HG02759 (cell line): ENCODE data around the gene GRIK3.
"Not testable (repeated sequence)": the region's sequence is repeated elsewhere in the genome, so short reads cannot be mapped to it uniquely, and the experiment has no call there.

Experiments used
- ATAC-seq: cut with Tn5 transposase; IDR thresholded peaks from one replicate; pipeline ENCODE4 v1.9.1; 2021; ENCODE audit warnings: mild to moderate bottlenecking, moderate library complexity; ENCODE audit not compliant: unreplicated experiment

The GRIK3 gene

DNA sequence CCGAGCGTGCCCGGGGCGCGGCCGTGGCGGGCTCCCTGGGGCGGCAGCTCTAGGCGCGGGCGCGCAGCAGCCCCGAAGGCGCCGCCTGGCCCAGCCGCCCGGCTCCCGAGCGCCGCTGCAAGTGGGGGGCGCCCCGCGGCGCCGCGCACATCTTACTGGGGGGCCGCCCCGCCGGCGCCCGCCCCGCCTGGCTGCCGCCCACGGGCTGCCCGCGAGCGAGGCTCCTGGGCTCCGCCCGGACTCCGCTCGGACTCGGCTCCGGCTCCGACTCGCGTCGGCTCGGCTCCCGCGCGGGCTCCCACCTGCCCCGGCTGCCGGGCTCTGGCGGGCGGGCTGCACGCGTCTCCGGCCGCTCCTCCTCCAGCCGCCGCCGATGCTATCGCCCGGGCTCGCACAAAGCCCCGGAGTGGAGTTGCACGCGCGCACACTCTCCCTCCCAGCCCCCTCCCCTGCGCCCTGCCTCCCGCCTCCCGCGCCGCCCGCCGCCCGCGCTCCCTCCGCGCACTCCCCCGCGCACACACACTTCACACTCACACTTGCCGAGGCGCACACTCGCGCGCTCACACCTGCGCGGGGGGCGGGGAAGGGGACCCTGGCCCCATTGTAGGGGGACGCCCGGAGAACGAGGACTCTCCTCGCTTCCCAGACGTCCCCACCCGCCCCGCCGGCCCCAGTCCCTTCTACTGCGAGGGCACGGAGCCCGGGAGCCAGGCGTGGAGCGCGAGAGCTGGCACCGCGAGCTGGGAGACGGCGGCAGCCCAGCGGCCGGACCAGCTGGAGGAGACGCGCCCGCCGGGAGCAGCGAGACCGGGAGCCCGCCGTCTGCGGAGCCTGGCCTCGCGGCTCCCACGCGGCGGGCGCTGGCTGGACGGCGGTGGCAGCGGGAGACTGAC is at the start of gene GRIK3:
Gene GRIK3, minus strand, starts transcription at position 395 of the 893 bp plus-strand sequence. CDS start 407 bp downstream, outside the sequence.
- no peak for ATAC-seq

DNA sequence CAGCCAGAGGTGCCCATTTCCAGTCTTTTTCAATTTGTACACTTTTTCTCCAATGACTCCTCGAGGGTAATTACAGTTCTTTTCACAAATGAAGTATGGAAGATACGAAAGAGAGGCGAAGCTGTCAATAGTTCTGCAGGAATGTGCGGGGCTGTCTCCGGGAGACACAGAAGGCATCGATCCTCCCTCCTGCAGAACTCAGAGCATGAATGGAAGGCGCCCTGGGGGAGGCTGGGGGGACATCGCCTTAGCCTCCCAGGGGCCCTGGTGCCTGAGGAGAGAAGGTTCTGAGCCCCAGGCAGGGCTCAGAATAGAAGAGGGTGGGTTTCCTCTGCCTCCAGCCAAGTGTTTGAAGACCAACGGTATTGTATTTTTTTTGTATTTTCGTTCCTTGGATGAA is 49.7 kb upstream of the GRIK3 start:
- ATAC-seq: no peak

DNA sequence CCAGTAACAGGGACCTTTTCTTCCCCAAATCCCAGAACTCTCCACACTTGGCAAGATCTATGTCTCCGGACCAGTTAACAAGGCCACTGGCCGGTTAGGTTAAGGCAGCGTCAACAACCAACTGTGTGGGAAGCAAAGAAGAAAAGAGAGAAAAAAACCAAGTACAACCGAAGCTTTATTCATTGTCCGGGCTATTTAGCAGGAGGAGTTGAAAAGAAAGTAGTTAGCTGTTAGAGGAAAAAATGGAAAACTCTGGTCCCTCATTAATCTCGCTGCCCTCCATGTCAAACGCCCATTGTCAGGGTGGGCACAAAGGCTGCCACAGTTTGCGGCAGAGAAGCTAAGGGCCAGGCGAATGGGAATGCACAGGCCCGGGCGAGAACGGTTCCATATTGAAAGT is 49.3 kb upstream of the GRIK3 start:
- no peak for ATAC-seq

DNA sequence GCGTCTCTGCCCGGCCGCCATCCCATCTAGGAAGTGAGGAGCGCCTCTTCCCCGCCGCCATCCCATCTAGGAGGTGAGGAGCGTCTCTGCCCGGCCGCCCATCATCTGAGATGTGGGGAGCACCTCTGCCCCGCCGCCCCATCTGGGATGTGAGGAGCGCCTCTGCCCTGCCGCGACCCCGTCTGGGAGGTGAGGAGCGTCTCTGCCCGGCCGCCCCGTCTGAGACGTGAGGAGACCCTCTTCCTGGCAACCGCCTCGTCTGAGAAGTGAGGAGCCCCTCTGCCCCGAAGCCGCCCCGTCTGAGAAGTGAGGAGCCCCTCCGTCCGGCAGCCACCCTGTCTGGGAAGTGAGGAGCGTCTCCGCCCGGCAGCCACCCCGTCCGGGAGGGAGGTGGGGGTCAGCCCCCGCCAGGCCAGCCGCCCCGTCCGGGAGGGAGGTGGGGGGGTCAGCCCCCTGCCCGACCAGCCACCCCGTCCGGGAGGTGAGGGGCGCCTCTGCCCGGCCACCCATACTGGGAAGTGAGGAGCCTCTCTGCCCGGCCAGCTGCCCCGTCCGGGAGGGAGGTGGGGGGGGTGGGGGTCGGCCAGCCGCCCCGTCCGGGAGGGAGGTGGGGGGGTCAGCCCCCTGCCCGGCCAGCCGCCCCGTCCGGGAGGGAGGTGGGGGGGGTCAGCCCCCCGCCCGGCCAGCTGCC is 46.1 kb upstream of the GRIK3 start:
- not testable (repeated sequence) for ATAC-seq

DNA sequence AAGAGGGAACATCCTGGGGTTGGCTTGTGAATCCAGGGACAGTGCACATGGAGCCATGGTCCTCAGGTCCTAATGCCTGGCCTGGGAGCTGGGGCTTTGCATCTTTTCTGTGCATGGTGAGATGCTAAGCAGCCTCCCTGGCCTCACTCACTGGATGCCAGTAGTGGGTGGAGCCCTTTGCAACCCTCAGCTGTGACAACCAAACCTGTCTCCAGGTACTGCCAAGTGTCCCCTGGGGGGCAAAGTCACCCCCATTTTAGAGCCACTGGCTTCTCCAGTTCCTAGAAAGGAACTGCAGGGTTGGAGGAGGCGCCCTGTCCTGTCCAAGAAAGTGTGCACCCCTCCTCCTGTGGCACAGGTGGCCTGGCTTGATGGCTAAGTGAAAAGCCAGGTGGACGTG is 44.6 kb upstream of the GRIK3 start:
- ATAC-seq: no peak

DNA sequence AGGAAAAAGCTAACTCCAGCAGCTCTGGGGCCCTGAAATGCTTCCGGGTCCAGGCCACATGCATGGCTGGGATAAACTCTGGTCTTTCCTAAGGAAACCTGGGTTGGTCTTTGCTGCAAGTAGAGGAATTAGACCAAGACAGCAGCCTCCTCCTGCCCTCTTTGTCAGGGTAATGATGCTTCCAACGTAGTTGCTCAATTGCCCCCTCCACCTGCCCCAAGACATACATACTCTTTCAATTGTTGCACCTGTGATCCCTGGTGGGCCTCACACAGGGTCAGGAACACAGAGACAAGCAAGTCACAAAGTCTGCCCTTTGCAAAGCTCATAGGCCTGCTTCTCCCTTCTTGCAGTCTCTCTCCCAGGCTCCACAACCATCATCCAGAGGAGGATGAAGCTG is 41.9 kb upstream of the GRIK3 start:
- ATAC-seq: no peak

DNA sequence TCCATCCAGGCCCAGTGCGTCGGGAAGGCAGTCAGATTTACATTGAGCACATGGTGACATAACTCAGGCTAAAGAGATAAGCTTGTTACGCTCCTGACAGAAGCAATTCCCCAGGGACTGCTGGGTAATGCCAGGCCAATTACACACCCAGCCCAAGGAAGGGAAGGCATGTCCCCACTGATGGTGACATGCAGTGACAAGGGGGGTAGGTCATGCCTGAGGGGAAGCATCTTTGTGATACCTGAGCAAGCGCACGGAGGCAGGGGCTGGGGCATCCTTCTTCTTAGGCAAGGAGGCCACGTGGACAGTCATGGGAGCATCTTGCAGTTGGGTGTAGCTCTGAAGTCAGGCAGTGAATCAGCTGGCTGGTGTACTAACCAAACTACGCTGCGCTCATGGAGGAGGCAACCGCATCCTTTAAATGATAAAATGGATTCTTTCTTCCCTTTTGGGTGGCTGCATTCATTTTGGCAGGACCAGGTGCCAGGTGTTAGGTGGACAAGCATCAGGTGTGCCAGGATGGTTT is 39.6 kb upstream of the GRIK3 start:
- no peak for ATAC-seq

DNA sequence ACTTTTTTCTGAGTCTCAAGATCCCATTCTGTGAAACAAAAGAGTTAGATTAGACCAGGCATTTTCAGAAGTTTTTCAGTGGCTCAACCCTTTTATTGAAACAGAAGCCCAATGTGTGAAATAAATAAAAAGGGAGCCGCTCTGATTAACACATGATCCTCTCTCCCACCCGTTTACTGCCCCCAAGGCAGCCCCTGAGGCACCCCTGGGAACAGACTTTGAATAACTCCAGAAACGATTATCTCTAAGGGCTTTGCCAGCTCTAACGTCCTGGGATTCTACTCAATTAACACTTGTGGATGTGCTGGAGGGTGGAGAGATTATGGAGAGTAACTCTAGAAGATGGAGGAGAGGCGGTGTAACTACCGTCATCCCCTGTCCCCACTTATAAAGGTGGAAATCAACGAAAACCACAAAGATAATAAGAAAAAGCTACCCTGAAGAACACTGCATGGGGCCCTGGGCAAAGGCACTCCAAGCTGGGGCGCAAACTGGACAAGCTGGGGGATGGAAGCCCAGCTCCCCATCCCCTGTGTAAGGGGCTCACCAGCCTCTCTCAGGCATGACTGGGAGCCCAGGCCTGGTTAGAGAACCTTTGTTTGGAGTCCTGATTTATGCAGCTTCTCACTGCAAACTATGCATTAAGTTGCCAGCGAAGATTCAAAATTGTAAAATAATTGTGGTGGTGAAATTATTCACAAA is 39.0 kb upstream of the GRIK3 start:
- ATAC-seq: no peak

DNA sequence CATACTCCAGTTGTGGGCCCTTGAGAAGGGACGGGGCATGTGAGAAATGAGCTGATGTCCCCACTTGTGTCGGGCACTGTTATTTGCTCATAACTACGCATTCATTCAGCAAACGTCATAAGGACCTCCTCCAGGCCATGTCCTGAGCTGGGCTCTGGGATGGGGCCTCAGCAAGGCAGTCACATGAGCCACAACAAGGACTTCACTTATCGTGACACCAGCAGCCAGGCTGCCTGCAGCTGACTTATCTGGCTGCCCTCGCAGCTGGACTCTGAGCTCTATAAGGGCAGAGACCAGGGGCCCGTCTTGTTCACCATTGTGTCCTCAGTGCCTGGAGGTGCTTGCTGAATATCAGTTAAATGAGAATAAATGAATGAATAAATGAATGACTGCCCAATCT is 37.5 kb upstream of the GRIK3 start:
- ATAC-seq: no peak

DNA sequence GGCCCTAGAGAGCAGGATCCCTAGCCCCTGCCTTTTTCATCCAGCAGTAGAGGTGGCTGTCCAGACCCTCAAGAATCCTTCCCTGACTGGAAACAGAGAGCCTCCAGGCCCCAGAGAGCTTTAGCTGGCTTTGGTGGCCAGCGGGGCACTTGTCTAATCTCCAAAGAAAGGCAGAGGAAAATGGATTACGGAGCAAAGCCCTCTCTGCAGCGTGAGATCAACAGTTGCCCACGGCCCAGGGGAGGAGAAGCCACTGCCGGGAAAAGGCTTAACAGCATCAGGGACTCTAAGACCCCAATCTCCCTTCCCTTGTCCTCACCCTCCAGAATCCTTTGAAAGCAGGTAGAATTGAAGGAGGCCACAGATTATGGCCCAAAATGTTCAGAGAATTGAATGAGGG is 35.8 kb upstream of the GRIK3 start:
- ATAC-seq: no peak

DNA sequence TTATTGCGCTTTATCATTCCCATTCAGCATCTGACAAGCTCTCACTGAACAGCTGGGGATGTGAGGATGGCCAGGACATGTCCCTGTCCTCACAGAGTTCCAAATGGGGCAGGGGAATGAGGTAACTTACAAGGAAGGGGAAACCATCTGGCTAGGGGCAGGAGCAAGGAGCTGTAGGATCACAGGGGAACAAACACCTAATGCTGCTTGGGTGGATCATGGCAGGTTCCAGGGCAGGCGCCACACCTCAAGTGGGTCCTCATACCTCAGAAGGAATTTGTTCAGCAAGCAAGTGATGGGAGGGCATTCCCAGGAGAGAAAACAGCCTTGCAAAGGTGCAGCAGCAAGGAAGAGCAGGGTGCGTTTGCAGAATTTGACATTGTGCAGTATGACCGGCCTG is 35.1 kb upstream of the GRIK3 start:
- ATAC-seq: no peak

DNA sequence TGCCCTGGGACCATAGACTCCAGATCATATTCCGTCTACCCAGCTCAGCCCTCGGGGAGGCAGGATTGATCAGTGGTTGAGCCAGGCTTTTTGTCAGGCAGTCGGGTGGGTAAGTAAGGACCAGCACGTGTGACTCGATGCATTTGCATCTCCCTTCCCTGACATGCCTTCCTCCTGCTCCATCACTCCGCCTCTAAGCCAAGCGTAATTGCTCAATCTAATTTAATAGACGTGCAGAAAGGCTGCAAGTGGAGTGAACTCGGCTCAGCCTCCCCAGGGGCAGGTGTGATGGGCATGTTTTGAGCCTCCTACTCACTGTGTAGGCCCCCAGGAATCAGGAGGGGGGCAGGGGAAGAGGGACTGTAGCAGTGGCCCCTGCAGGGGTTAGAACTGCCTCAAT is 34.6 kb upstream of the GRIK3 start:
- ATAC-seq: no peak

DNA sequence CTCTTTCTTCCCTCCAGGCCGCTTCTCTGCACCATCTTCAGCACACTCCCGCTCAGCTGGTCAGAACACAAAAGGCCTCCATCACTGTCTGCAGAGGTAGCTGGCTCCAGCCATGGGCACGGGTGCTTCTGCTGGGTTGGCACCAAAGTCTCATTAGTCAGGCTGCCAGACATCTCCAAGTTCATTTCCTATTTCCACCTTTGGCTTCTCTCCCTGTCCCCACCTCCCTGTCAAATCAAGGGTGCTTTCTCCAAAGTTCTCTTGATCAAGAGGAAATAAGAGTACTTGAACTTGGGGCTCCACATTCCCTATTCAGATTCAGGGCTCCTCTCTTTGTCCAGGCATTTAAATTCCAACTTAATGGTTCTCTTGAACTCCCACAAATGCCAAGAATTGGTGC is 33.9 kb upstream of the GRIK3 start:
- no peak for ATAC-seq

DNA sequence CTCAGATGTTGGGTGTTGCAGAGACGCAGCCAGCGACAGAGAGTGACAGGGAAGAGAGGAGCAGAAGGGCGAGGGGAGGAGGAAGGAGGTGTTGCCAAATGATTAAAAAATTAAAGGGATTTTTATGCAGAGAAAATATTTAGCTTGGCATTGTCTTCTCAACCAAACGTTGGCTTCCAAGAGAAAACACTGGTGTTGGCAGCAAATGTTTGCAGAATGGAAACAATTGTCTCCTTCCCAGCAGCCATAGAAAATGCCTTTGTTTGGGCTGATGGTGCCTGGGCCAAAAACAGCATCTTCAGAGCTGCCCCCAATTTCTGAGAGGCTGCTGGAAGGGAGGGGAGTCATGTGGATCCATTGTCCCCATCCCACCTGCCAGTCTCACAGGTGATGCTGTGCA is 29.7 kb upstream of the GRIK3 start:
- no peak for ATAC-seq

DNA sequence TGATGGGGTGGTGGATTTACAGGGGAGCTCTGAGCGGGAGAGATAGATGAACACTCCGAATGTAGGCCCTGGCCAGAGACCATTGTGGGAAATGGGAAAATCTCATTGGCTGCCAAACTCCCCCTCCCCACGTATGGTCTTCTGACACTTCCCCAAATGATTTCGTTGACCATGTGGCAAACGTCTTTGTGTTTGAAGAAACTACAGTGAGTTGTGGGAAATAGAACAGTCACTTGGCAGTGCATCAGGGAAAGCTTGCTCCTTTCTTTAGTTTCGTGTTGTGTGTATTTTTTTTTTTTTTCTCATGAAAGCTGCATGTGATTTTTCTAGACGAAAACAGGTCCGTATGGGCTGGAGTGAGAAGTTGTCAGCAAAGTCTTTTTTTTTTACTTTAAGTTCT is 25.0 kb upstream of the GRIK3 start:
- ATAC-seq: no peak

DNA sequence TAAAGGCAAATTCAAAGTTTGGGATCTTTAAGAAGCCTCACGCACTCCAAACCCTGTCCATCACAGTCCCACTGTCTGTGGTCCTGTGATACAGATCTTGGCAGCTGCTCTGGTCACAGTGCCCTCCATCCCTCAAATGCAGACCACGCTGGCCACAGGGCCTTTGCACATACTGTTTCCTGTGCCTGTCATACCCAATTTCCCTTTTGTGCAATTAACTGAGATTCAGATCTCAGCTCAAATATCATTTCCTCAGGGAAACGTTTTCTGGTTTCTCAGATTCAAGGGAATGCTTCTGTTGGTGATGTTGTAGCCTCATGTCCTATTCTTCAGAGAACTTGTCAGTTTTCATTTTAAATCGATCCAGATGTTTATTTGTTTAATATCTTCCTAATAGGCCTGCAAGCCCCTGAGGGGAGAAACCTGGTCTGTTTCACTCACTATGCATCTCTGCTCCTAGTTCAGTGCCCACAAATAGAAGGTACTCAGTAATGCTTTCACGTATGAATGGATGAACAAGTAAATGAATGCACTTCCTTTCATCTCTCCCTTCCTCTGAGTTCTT is 24.2 kb upstream of the GRIK3 start:
- no peak for ATAC-seq

DNA sequence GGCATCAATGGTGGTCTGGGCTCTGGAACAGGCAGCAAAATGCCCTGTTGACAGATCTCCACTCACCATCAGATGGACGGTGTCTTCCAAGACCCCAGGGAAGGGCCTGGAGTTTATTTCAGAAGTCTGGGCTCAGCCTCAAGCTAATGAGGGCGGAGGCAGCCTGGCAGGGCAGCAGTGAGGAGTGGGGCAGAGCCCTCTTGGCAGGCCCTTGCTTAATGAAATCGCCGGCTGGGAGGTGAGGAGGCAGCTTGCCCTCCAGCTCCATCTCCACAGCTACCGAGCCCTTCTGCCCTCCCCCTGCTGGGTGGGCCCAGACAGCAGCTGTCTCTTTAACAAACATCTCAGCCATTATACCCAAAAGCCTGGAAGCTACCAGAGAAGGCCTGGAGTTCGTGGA is 22.0 kb upstream of the GRIK3 start:
- no peak for ATAC-seq

DNA sequence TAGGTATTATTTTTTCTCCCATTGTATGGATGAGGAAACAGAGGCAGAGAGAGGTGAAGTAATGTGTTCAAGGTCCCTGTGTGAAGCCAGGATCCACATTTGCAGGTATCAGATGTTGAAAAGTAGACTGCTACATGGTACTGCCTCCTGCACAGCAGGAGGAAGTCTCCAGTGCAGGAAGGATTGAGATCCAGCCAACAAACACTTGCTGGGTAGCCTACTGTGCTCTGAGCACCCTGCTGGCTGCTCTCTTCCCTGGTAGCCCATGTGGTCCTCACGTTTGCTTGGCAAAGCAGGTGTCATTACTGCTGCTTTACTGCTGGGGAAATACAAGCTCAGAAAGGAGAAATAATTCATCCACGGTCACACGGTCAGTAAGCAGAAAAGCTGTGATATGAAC is 21.3 kb upstream of the GRIK3 start:
- no peak for ATAC-seq

DNA sequence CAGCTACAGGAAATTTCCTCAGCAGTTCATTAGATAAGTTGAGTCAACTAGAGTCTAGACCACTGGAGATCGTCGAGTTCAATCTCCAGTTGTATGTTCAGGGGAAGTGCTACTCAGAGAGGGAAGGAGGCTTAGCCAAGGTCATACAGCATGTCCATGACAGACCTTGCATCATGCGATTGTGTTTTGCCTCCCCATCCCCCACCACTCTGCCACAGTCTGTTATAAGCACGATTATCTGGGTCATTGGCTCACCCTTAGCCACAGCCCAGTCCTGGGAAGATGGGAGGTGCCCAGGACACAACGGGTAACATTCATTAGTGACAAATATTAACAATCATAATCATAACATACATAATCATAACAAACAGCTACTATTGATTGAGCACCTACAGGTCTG is 18.9 kb upstream of the GRIK3 start:
- ATAC-seq: no peak

DNA sequence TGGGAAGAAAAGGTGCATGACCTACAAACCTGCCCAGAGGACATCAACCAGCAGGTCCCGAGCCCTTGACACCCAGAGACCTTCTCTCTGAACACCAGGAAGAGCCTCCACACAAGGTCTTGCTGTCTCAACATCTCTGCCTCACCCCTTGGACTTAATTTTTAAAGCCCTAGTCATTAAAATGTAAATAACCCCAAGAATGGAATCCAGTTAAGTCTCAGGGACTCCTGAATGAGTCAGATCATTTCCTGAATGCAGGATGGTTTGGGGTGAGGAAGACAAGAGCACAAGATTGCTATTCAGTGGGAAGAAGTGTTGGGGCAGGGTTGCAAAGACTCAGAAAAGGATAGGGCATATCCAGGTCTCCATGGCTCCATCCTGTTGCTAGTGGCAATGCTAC is 17.8 kb upstream of the GRIK3 start:
- no peak for ATAC-seq

DNA sequence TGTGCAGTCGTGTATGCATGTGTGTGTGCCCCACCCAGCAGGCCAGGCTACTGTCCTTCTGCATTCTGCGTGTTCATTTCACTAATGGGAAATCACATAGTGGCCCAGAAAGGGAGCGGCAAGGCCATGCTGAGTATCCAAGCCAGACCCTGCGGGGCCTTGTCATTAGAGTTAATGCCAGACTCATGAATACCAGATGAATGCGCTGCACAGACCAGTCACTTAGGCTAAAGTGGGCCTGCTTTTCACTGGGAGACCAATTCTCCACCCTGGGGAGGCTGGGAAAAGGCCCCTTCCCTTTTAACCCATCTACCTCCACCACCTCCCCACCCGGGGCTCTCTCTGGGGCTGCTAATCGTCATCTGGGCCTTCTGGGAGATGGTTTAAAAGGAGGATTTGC is 17.0 kb upstream of the GRIK3 start:
- ATAC-seq: no peak
